K562 (cell line): ENCODE measurements around the gene PCDHGA8. TPM values are rescaled to one million over a fixed set of nuclear protein-coding genes. Genes with fewer than 3 reads are reported as not detected.

Experiments used
- ATAC-seq: fragments of 200-7000 bp; cut with Tn5 transposase; 3 replicates; pipeline ENCODE4 v1.9.1; 2020; ENCODE audit warnings: moderate library complexity
- BruUV-seq: library from RNA; stranded (reverse); fragments of 400-500 nt; replicated peaks from 2 replicates; lab custom pipeline; 2021; lab: Mats Ljungman, UMichigan
- CTCF ChIA-PET: fragments of 300-600 bp; formaldehyde crosslinking; extraction: SDS; loops from one replicate; lab custom pipeline; 2021; ENCODE audit warnings: low intra/inter-chr PET ratio; lab: Yijun Ruan, JAX
- POLR2A ChIA-PET: fragments of 300-600, 350-650 bp; sonication (Branson Sonifier 250); formaldehyde crosslinking; extraction: SDS; loops from one replicate; lab custom pipeline; 2021; ENCODE audit warnings: antibody characterized with exemption, inconsistent platforms; lab: Yijun Ruan, JAX
- DNase-seq, 4 experiments: peaks; one replicate each; pipeline versions ENCODE4 v3.0.0 to v3.0.0-alpha.2; 2011 to 2018; ENCODE audit warnings: low spot score in 3 of 4, mixed read lengths in 3 of 4; ENCODE audit errors: extremely low read depth in 1 of 4
- FAIRE-seq: peaks from 2 replicates; lab custom pipeline; 2011; peaks lifted over from hg19 to GRCh38; lab: Jason Lieb, UNC
- H2AFZ ChIP-seq: 2 replicates; pipeline ENCODE4 v1.6.0; 2011; ENCODE audit warnings: low read depth, low read length, control low read depth, inconsistent platforms
- H3K27ac ChIP-seq: fragments of 200-600 bp; 3 replicates; pipeline ENCODE4 v1.8.0; 2011; ENCODE audit warnings: low read depth, mild to moderate bottlenecking, control low read depth, inconsistent platforms, low read length, moderate library complexity, mixed read lengths; ENCODE audit errors: extremely low read depth
- H3K27me3 ChIP-seq, 2 experiments: fragments of 300-600 bp in 1 of 2; 2 replicates in 1 of 2; 3 replicates in 1 of 2; pipeline versions ENCODE4 v1.6.0 to v1.8.0; 2011; ENCODE audit warnings: inconsistent platforms in 2 of 2, low read length in 2 of 2, mild to moderate bottlenecking in 1 of 2, mixed read lengths in 1 of 2, moderate library complexity in 1 of 2; ENCODE audit not compliant: control insufficient read depth in 2 of 2, insufficient read depth in 2 of 2
- H3K36me3 ChIP-seq: fragments of 300-600 bp; 3 replicates; pipeline ENCODE4 v1.8.0; 2011; ENCODE audit warnings: mild to moderate bottlenecking, low read length, inconsistent platforms; ENCODE audit not compliant: control insufficient read depth, insufficient read depth
- H3K4me1 ChIP-seq, 2 experiments: fragments of 200-600 bp in 1 of 2; replicated peaks in 1 of 2; 2 replicates in 1 of 2; 3 replicates in 1 of 2; pipeline versions ENCODE4 v1.5.1 to v1.8.0; 2011; ENCODE audit warnings: inconsistent platforms in 2 of 2, low read length in 2 of 2, mild to moderate bottlenecking in 1 of 2, mixed read lengths in 1 of 2, moderate library complexity in 1 of 2; ENCODE audit not compliant: control insufficient read depth in 2 of 2, insufficient read depth in 2 of 2
- H3K4me2 ChIP-seq: 2 replicates; pipeline ENCODE4 v1.6.1; 2011; ENCODE audit warnings: low read length, control low read depth, inconsistent platforms, mixed read lengths; ENCODE audit not compliant: insufficient read depth
- H3K4me3 ChIP-seq: fragments of 200-600 bp; sonication (generic), shearing (Covaris generic); 2 replicates; pipeline ENCODE4 v1.5.1; 2016; ENCODE audit warnings: control low read depth, inconsistent platforms
- H3K79me2 ChIP-seq: fragments of 200-600 bp; 3 replicates; pipeline ENCODE4 v1.8.0; 2011; ENCODE audit warnings: low read length, inconsistent platforms; ENCODE audit not compliant: control insufficient read depth, insufficient read depth
- H3K9ac ChIP-seq, 2 experiments: 2 replicates each; pipeline versions ENCODE4 v1.6.0 to v1.6.1; 2011; ENCODE audit warnings: low read depth in 2 of 2, low read length in 2 of 2, control low read depth in 1 of 2, inconsistent platforms in 1 of 2, mild to moderate bottlenecking in 1 of 2, mixed read lengths in 1 of 2; ENCODE audit not compliant: insufficient read depth in 1 of 2
- H3K9me1 ChIP-seq: one replicate; pipeline ENCODE4 v1.6.0; 2011; ENCODE audit warnings: inconsistent platforms, mild to moderate bottlenecking, low read length, moderate library complexity; ENCODE audit not compliant: control insufficient read depth, insufficient read depth
- H3K9me3 ChIP-seq: replicated peaks from 2 replicates; pipeline ENCODE4 v1.5.1; 2011; ENCODE audit warnings: low read depth, low read length, inconsistent platforms; ENCODE audit not compliant: control insufficient read depth, insufficient read depth
- H4K20me1 ChIP-seq: replicated peaks from 2 replicates; pipeline ENCODE4 v1.6.1; 2011; ENCODE audit warnings: low read length, inconsistent platforms, mixed read lengths; ENCODE audit not compliant: control insufficient read depth, insufficient read depth
- ATF3 ChIP-seq, 2 experiments: fragments of 450-650 bp in 1 of 2; sonication (generic) in 1 of 2; formaldehyde crosslinking in 1 of 2; IDR thresholded peaks in 1 of 2; conservative IDR thresholded peaks in 1 of 2; 2 replicates each; pipeline versions ENCODE4 v1.6.1 to v1.8.1; 2016 to 2023; ENCODE audit warnings: mild to moderate bottlenecking in 2 of 2, moderate library complexity in 2 of 2, inconsistent platforms in 1 of 2, missing genetic modification reagents in 1 of 2
- DEAF1 ChIP-seq: fragments of 450-650 bp; formaldehyde crosslinking; IDR thresholded peaks from 2 replicates; pipeline ENCODE4 v1.4.0; 2020; ENCODE audit warnings: mild to moderate bottlenecking, moderate library complexity
- FOSL1 ChIP-seq: fragments of 200-800 bp; sonication (Bioruptor generic); conservative IDR thresholded peaks from 2 replicates; pipeline ENCODE4 v1.6.1; 2016; ENCODE audit warnings: missing genetic modification characterization, missing compliant biosample characterization
- FOXA3 ChIP-seq, 2 experiments: fragments of 450-650 bp in 1 of 2; sonication (generic) in 1 of 2; formaldehyde crosslinking; IDR thresholded peaks in 1 of 2; conservative IDR thresholded peaks in 1 of 2; 2 replicates each; pipeline versions ENCODE4 v1.4.0 to v1.8.0; 2020 to 2022; ENCODE audit warnings: mild to moderate bottlenecking in 2 of 2, missing genetic modification reagents in 1 of 2
- KAT8 ChIP-seq: fragments of 450-650 bp; IDR thresholded peaks from 2 replicates; pipeline ENCODE4 v1.6.1; 2016; ENCODE audit warnings: low read depth, mild to moderate bottlenecking
- KLF10 ChIP-seq: fragments of 250-450 bp; sonication (Bioruptor Pico); IDR thresholded peaks from 2 replicates; pipeline ENCODE4 v1.6.1; 2021; ENCODE audit warnings: matching md5 sums
- NFE2 ChIP-seq: IDR thresholded peaks from 2 replicates; pipeline ENCODE4 v1.6.1; 2014; ENCODE audit warnings: antibody characterized with exemption, low read depth
- PRDM10 ChIP-seq: fragments of 450-650 bp; IDR thresholded peaks from 2 replicates; pipeline ENCODE4 v1.6.1; 2018; ENCODE audit not compliant: partially characterized antibody
- SIRT6 ChIP-seq: IDR thresholded peaks from one replicate; pipeline ENCODE4 v1.6.1; 2012; ENCODE audit warnings: low read depth, mild to moderate bottlenecking, control low read depth, inconsistent platforms, low read length, moderate library complexity
- SMARCA5 ChIP-seq: fragments of 450-650 bp; IDR thresholded peaks from 2 replicates; pipeline ENCODE4 v1.6.1; 2016
- TBP ChIP-seq: optimal IDR thresholded peaks from 2 replicates; pipeline ENCODE3; 2011; ENCODE audit warnings: low read depth, low read length, improper control_type of control experiment
- TEAD1 ChIP-seq, 2 experiments: fragments of 450-650 bp in 1 of 2; sonication (generic) in 1 of 2; formaldehyde crosslinking; IDR thresholded peaks; 2 replicates each; pipeline versions ENCODE4 v1.4.0 to v1.8.0; 2020 to 2022; ENCODE audit warnings: mild to moderate bottlenecking in 2 of 2, missing genetic modification reagents in 1 of 2
- WGBS: fragments of 100-300 bp; shearing (Covaris generic); methylation state at CpG from one replicate; pipeline ENCODE4 v1.1.6; 2016; ENCODE audit warnings: low coverage, mixed read lengths; ENCODE audit not compliant: insufficient coverage; ENCODE audit errors: missing lambda C conversion rate; 5-methylcytosine and 5-hydroxymethylcytosine counted together
- in situ Hi-C: fragments of 300-500 bp; cut with MboI; formaldehyde crosslinking; loops from 4 replicates; pipeline ENCODE4 v1.15.0; 2018; ENCODE audit warnings: inconsistent platforms, mixed read lengths
- intact Hi-C: fragments of 100-400 bp; cut with micrococcal nuclease; formaldehyde crosslinking; loops from 2 replicates; pipeline ENCODE4 v1.14.2; 2022
- polyA plus RNA-seq, 8 experiments: library from polyadenylated mRNA; depleted of rRNA in 4 of 8; stranded (reverse) in 5 of 8; unstranded in 3 of 8; fragments of >200 nt; fragmentation: Nextera tagmentation in 2 of 8; fragmentation: Illumina TruSeq in 1 of 8; extraction: Ambion mirVana in 2 of 8; extraction: Trizol in 1 of 8; gene quantifications; 2 replicates each; pipeline versions ENCODE4 v1.2.1 to v1.2.3, GENCODE V29; 2011 to 2014; ENCODE audit warnings: inconsistent platforms in 1 of 8, missing spikeins in 1 of 8
- total RNA-seq, 7 experiments: library from RNA; depleted of rRNA in 6 of 7; stranded (reverse); fragments of >200 nt in 6 of 7; fragmentation: Illumina TruSeq in 2 of 7; extraction: Trizol in 2 of 7; gene quantifications; 2 replicates each; pipeline versions ENCODE4 v1.2.1 to v1.2.3, GENCODE V29; 2011 to 2021; ENCODE audit warnings: low replicate concordance in 1 of 7

The PCDHGA8 gene
- total and polyA plus RNA-seq, 9 of the 15 experiments (the other 6 are each of a cell fraction or from before 2014, with no cell fraction given): 0.04 to 0.11 (median 0.07) TPM; not detected in 2

GRCh38 chr5:141355641-141356040 lies 36.8 kb upstream of the PCDHGA8 start (continued):
- TF ChIP-seq PRDM10 (no peak), TEAD1 (CRISPR knock-in tag; IDR thresholded peaks at IDR 0.05) (no peak), TBP (no peak), SMARCA5 (no peak), KLF10 (CRISPR knock-in tag) (no peak), SIRT6 (no peak)

- peak; percentile 28; the same call in 2 of the 3 replicates for ATAC-seq
- H2AFZ ChIP-seq: no peak overlapping the region
- intact Hi-C loops: no loop called here
- TF ChIP-seq KAT8: no peak
- TF ChIP-seq DEAF1: no peak
- TF ChIP-seq ATF3 (IDR thresholded peaks at IDR 0.05): no peak
- TF ChIP-seq ATF3 (CRISPR knock-in tag; conservative IDR thresholded peaks at IDR 0.05): no peak
- TF ChIP-seq FOXA3 (CRISPR knock-in tag; conservative IDR thresholded peaks at IDR 0.05 in 1 of 2, IDR thresholded peaks at IDR 0.05 in 1 of 2): peak in 1 of 2 experiments; percentile 71; a peak in 2 of 4 replicates
- TF ChIP-seq NFE2: peak; percentile 28; the same call in 1 of the 2 replicates
- 0 out of 2 replicates have a peak, but pooled peaks have one; percentile 26 for TF ChIP-seq FOSL1 (tag)
Observed at GRCh38 chr5:141356133-141356532, 36.3 kb upstream of the PCDHGA8 start.

More at GRCh38 chr5:141356133-141356532, 36.3 kb upstream of the PCDHGA8 start:
- FAIRE-seq: peak; percentile 19
- ChIA-PET CTCF (no interaction called here), POLR2A (interaction anchor here (1.5 kb wide), 1 partner anchor 8 kb away, joined by 3 read pairs; the partner anchor contains the start of gene PCDHGA5)
- no peak overlapping the region for H3K27ac ChIP-seq
- H3K4me3 ChIP-seq: no peak overlapping the region
- H3K79me2 ChIP-seq: no peaks in the 10 kb centered on the region
- no peak overlapping the region for H3K9ac ChIP-seq
- no peaks in the 10 kb centered on the region for H3K9me1 ChIP-seq
- peaks cover 0 to 19% of the 10 kb centered on the region in 2 experiments; a peak in 2 of 5 replicates for H3K27me3 ChIP-seq
- in situ Hi-C loops: no loop called here
- no peak for DNase-seq
- H3K36me3 ChIP-seq: no peaks in the 10 kb centered on the region
- no peaks in the 10 kb centered on the region for H4K20me1 ChIP-seq
- 4% methylated on average over 5 of the region's 5 CpGs for WGBS
- H3K4me1 ChIP-seq: peaks cover 3 to 12% of the 10 kb centered on the region in 2 experiments; a peak in 3 of 5 replicates
- no peaks in the 10 kb centered on the region; the same call in 1 of the 2 replicates for H3K9me3 ChIP-seq
- no TSS peak for BruUV-seq
- no peak overlapping the region for H3K4me2 ChIP-seq
